ENCODE results near the gene IPP. TPM values are rescaled to one million over a fixed set of nuclear protein-coding genes. Genes with fewer than 3 reads are reported as not detected.
A peak's percentile ranks its signal among the peaks of the same experiment; 100 is the strongest.

IPP gene
- total RNA-seq, 2 experiments from 2014 or later, result 6.0 to 6.6 TPM

GRCh38 chr1:45685308-45686014 lies 65.0 kb downstream of the IPP start:
- no peak for TF ChIP-seq CTCF (IDR thresholded peaks at IDR 0.05)
- H3K4me1 Mint-ChIP-seq (ENCODE audit: low read depth), result peaks cover 61% of the 10 kb centered on the region
- ChIA-PET POLR2A (interaction anchor here (0.5 to 3.6 kb wide), 28 partner anchors 9 to 989 kb away, joined by 3 to 65 read pairs (median 5); partner anchors contain the start of genes AKR1A1, BTBD19, CCDC163 and HECTD3), CTCF (interaction anchor here (1.5 kb wide), 1 partner anchor 101 kb away, joined by 6 read pairs; the partner anchor contains the start of gene NASP)
- Histone ChIP-seq H3K4me3 (ENCODE audit: low read length) (peak overlapping the region; percentile 95), H3K36me3 (ENCODE audit: insufficient read depth, low read length) (no peaks in the 10 kb centered on the region), H3K9me3 (ENCODE audit: control insufficient read depth in 1 of 2, insufficient read depth in 1 of 2, low read length in 2 of 2) (no peaks in the 10 kb centered on the region), H3K27me3 (ENCODE audit: control insufficient read depth in 1 of 2, insufficient read depth in 2 of 2, low read length in 2 of 2) (no peaks in the 10 kb centered on the region), H3K4me1 (ENCODE audit: insufficient read depth, low read length) (peaks cover 44% of the 10 kb centered on the region), H3K27ac (ENCODE audit: low read depth in 1 of 2, low read length in 2 of 2) (peak overlapping the region; percentile 97)
- peak in 3 of 14 experiments; percentile 13 to 38 (median 36) for DNase-seq
- H3K27ac Mint-ChIP-seq, result peak overlapping the region; percentile 100
- H3K27me3 Mint-ChIP-seq, result no peaks in the 10 kb centered on the region
- H3K4me3 Mint-ChIP-seq, result peak overlapping the region; percentile 99
- H3K36me3 Mint-ChIP-seq (ENCODE audit: low read depth), result peaks cover 37% of the 10 kb centered on the region
- no peaks in the 10 kb centered on the region for H3K9me3 Mint-ChIP-seq
- intact Hi-C loops (cut with DNase I, micrococcal nuclease), result loop anchor here (2.0 to 10.0 kb wide), 10 partner anchors 101 to 673 kb away; partner anchors contain the start of genes CCDC163 (in 2 of the 2), HECTD3 (in 2 of the 2), MMACHC (in 2 of the 2) and UROD (in 2 of the 2)
- no peak for ATAC-seq (ENCODE audit: poor library complexity)

- H3K36me3 ChIP-seq (ENCODE audit: insufficient read depth, low read length), result no peaks in the 10 kb centered on the region
- no peak overlapping the region for H3K27ac ChIP-seq (ENCODE audit: low read depth in 1 of 2, low read length in 2 of 2)
- H3K4me3 Mint-ChIP-seq, result peak overlapping the region; percentile 99
- H3K27me3 Mint-ChIP-seq, result no peaks in the 10 kb centered on the region
- no peak for TF ChIP-seq CTCF (IDR thresholded peaks at IDR 0.05)
- CTCF ChIA-PET, result no interaction called here
- H3K27ac Mint-ChIP-seq, result no peak overlapping the region
- ATAC-seq (ENCODE audit: poor library complexity), result no peak
- peaks cover 43% of the 10 kb centered on the region for H3K4me1 ChIP-seq (ENCODE audit: insufficient read depth, low read length)
- no peaks in the 10 kb centered on the region for H3K27me3 ChIP-seq (ENCODE audit: control insufficient read depth in 1 of 2, insufficient read depth in 2 of 2, low read length in 2 of 2)
- peaks cover 37% of the 10 kb centered on the region for H3K36me3 Mint-ChIP-seq (ENCODE audit: low read depth)
- H3K9me3 ChIP-seq (ENCODE audit: control insufficient read depth in 1 of 2, insufficient read depth in 1 of 2, low read length in 2 of 2), result no peaks in the 10 kb centered on the region
- H3K4me1 Mint-ChIP-seq (ENCODE audit: low read depth), result peaks cover 71% of the 10 kb centered on the region
- H3K9me3 Mint-ChIP-seq, result no peaks in the 10 kb centered on the region
- intact Hi-C loops (cut with DNase I, micrococcal nuclease), result loop anchor here (10.0 kb wide), 2 partner anchors 160 to 670 kb away; partner anchors contain the start of genes HECTD3 (in 1 of the 2), PRDX1 (in 1 of the 2) and UROD (in 1 of the 2)
- POLR2A ChIA-PET, result interaction anchor here (0.6 to 3.6 kb wide), 2 partner anchors 76 to 99 kb away, joined by 3 to 65 read pairs; partner anchors contain the start of gene NASP
- H3K4me3 ChIP-seq (ENCODE audit: low read length), result no peak overlapping the region
- no peak for DNase-seq
These were observed 66.1 kb downstream of the IPP start for GRCh38 chr1:45684402-45684801.

- H3K27ac ChIP-seq (ENCODE audit: low read depth in 1 of 2, low read length in 2 of 2), result no peak overlapping the region
- Mint-ChIP-seq H3K27ac (peak overlapping the region; percentile 30), H3K4me3 (peak overlapping the region; percentile 69), H3K27me3 (no peaks in the 10 kb centered on the region), H3K9me3 (no peaks in the 10 kb centered on the region), H3K36me3 (ENCODE audit: low read depth) (peaks cover 29% of the 10 kb centered on the region), H3K4me1 (ENCODE audit: low read depth) (peaks cover 78% of the 10 kb centered on the region)
- ChIA-PET CTCF (no interaction called here), POLR2A (interaction anchor here (1.3 kb wide), 1 partner anchor 10 kb away, joined by 3 read pairs; no protein-coding TSS in a partner anchor)
- ATAC-seq (ENCODE audit: poor library complexity), result no peak
- intact Hi-C loops (cut with DNase I, micrococcal nuclease), result loop anchor here (10.0 kb wide), 2 partner anchors 158 to 668 kb away; partner anchors contain the start of genes HECTD3 (in 1 of the 2), PRDX1 (in 1 of the 2) and UROD (in 1 of the 2)
- peaks cover 37% of the 10 kb centered on the region for H3K4me1 ChIP-seq (ENCODE audit: insufficient read depth, low read length)
- TF ChIP-seq CTCF (IDR thresholded peaks at IDR 0.05), result no peak
- no peaks in the 10 kb centered on the region for H3K9me3 ChIP-seq (ENCODE audit: control insufficient read depth in 1 of 2, insufficient read depth in 1 of 2, low read length in 2 of 2)
- H3K27me3 ChIP-seq (ENCODE audit: control insufficient read depth in 1 of 2, insufficient read depth in 2 of 2, low read length in 2 of 2), result no peaks in the 10 kb centered on the region
- no peak overlapping the region for H3K4me3 ChIP-seq (ENCODE audit: low read length)
- DNase-seq, result no peak
- H3K36me3 ChIP-seq (ENCODE audit: insufficient read depth, low read length), result no peaks in the 10 kb centered on the region
These were observed 67.5 kb downstream of the IPP start for GRCh38 chr1:45682942-45683341.

All from CD4-positive, alpha-beta T cell (primary cell).